ENCODE measurements around the gene MT1X. TPM values are rescaled to one million over a fixed set of nuclear protein-coding genes. Genes with fewer than 3 reads are reported as not detected.

The MT1X gene
- total RNA-seq, 2 experiments from 2014 or later, result 17.1 to 21.2 TPM

GRCh38 chr16:56653218-56653617, 29.1 kb upstream of the MT1X start:
- DNase-seq (ENCODE audit: low spot score), result peak; percentile 18
- Histone ChIP-seq H4K20me1 (ENCODE audit: insufficient read depth, low read length) (no peaks in the 10 kb centered on the region), H3K79me2 (ENCODE audit: insufficient read depth, low read depth, low read length) (no peaks in the 10 kb centered on the region), H3K4me1 (ENCODE audit: insufficient read depth, low read length, poor library complexity, severe bottlenecking) (peaks cover 6% of the 10 kb centered on the region), H3K27ac (ENCODE audit: low read depth, low read length, poor library complexity, severe bottlenecking) (no peak overlapping the region), H3K9me3 (ENCODE audit: low read length) (no peaks in the 10 kb centered on the region), H3K36me3 (ENCODE audit: insufficient read depth, low read length) (no peaks in the 10 kb centered on the region), H2AFZ (ENCODE audit: low read length) (0 out of 2 replicates have a peak overlapping the region, but pooled peaks have one; percentile 35), H3K4me2 (ENCODE audit: low read length) (peak overlapping the region; percentile 36), H3K9me2 (ENCODE audit: insufficient read depth, low read length) (no peaks in the 10 kb centered on the region), H3K4me3 (ENCODE audit: low read depth, low read length, poor library complexity, severe bottlenecking) (no peak overlapping the region)
- POLR2A ChIA-PET, result no interaction called here
- BruUV-seq (replicated peaks), result no TSS peak
- TF ChIP-seq EZH2phosphoT487 (IDR thresholded peaks at IDR 0.05; ENCODE audit: borderline replicate concordance, low read depth, low read length) (no peak), CTCF (conservative IDR thresholded peaks at IDR 0.05; ENCODE audit: low read length) (no peak)
- CTCF ChIA-PET (ENCODE audit: unreplicated experiment), result no interaction called here
- intact Hi-C loops (cut with micrococcal nuclease; ENCODE audit: unreplicated experiment), result no loop called here

DNA sequence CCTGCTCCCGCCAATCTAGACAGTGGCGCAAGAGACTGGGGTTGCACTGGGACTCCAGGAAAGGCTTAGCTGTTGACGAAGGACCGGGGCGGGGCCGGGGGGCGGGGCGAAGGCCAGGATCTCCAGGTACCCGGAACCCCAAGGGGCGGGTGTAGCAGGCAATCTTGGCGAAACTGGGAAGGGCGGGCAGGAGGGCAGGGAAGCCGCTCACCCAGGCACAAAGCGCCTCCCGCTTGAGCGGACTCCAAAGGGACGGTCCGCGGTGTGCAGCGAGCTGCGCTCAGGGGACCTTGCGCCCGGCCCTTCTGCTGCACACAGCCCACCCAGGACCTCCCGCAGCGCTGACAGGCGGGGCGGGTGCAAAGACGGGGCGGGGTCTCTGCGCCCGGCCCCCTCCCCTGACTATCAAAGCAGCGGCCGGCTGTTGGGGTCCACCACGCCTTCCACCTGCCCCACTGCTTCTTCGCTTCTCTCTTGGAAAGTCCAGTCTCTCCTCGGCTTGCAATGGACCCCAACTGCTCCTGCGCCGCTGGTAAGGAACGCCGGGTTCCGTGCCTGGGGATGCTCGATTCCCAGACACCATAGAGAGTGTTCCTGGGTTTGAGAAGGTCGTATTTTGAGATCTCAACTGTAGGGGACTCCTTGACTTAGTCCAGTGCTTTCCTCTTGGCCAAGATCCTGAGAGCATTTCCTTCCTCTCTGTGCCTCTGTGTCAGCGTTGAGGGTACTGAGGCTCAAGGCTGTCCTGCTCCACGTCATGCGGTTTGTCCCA, 24.5 kb upstream of the MT1X start, which contains the start of gene MT1F:
MT1F (plus strand) TSS at position 405 of the 772 bp plus-strand sequence; CDS start at position 505, 100 bp downstream.
- H3K9me2 ChIP-seq (ENCODE audit: insufficient read depth, low read length), result no peaks in the 10 kb centered on the region
- ChIA-PET POLR2A (no interaction called here), CTCF (ENCODE audit: unreplicated experiment) (interaction anchor here (0.6 kb wide), 1 partner anchor 30 kb away, joined by 3 read pairs; no protein-coding TSS in a partner anchor)
- no peak within 1 kb of the TSS for H2AFZ ChIP-seq (ENCODE audit: low read length)
- H3K36me3 ChIP-seq (ENCODE audit: insufficient read depth, low read length), result no peaks in the 10 kb centered on the region
- intact Hi-C loops (cut with micrococcal nuclease; ENCODE audit: unreplicated experiment), result no loop called here
- H3K27ac ChIP-seq (ENCODE audit: low read depth, low read length, poor library complexity, severe bottlenecking), result no peak within 1 kb of the TSS
- H3K79me2 ChIP-seq (ENCODE audit: insufficient read depth, low read depth, low read length), result no peaks in the 10 kb centered on the region
- peak within 1 kb of the TSS; percentile 43 for H3K4me3 ChIP-seq (ENCODE audit: low read depth, low read length, poor library complexity, severe bottlenecking)
- peaks cover 6% of the 10 kb centered on the region for H3K4me1 ChIP-seq (ENCODE audit: insufficient read depth, low read length, poor library complexity, severe bottlenecking)
- no peaks in the 10 kb centered on the region for H4K20me1 ChIP-seq (ENCODE audit: insufficient read depth, low read length)
- H3K9me3 ChIP-seq (ENCODE audit: low read length), result no peaks in the 10 kb centered on the region
- peak within 1 kb of the TSS; percentile 45; the same call in 1 of the 2 replicates for H3K4me2 ChIP-seq (ENCODE audit: low read length)
- TF ChIP-seq CTCF (conservative IDR thresholded peaks at IDR 0.05; ENCODE audit: low read length), result no peak
- no peak for TF ChIP-seq EZH2phosphoT487 (IDR thresholded peaks at IDR 0.05; ENCODE audit: borderline replicate concordance, low read depth, low read length)
- BruUV-seq (replicated peaks), result no TSS peak
- peak; percentile 4 for DNase-seq (ENCODE audit: low spot score)

- no peak for DNase-seq (ENCODE audit: low spot score)
- CTCF ChIA-PET (ENCODE audit: unreplicated experiment), result no interaction called here
- no peak overlapping the region for H2AFZ ChIP-seq (ENCODE audit: low read length)
- H3K79me2 ChIP-seq (ENCODE audit: insufficient read depth, low read depth, low read length), result no peaks in the 10 kb centered on the region
- no TSS peak for BruUV-seq (replicated peaks)
- H3K9me3 ChIP-seq (ENCODE audit: low read length), result no peaks in the 10 kb centered on the region
- no peaks in the 10 kb centered on the region for H3K4me1 ChIP-seq (ENCODE audit: insufficient read depth, low read length, poor library complexity, severe bottlenecking)
- TF ChIP-seq CTCF (conservative IDR thresholded peaks at IDR 0.05; ENCODE audit: low read length) (no peak), EZH2phosphoT487 (IDR thresholded peaks at IDR 0.05; ENCODE audit: borderline replicate concordance, low read depth, low read length) (no peak)
- H3K36me3 ChIP-seq (ENCODE audit: insufficient read depth, low read length), result no peaks in the 10 kb centered on the region
- POLR2A ChIA-PET, result no interaction called here
- intact Hi-C loops (cut with micrococcal nuclease; ENCODE audit: unreplicated experiment), result no loop called here
- H3K9me2 ChIP-seq (ENCODE audit: insufficient read depth, low read length), result no peaks in the 10 kb centered on the region
- no peaks in the 10 kb centered on the region for H4K20me1 ChIP-seq (ENCODE audit: insufficient read depth, low read length)
- H3K27ac ChIP-seq (ENCODE audit: low read depth, low read length, poor library complexity, severe bottlenecking), result no peak overlapping the region
- no peak overlapping the region for H3K4me3 ChIP-seq (ENCODE audit: low read depth, low read length, poor library complexity, severe bottlenecking)
- peak overlapping the region; percentile 45; the same call in 1 of the 2 replicates for H3K4me2 ChIP-seq (ENCODE audit: low read length)
Measured at GRCh38 chr16:56658327-56658875, 23.9 kb upstream of the MT1X start.

All from OCI-LY7 (cell line).